Body of pancreas (tissue), 4 donors: ENCODE results near the gene LGR6.

Experiments used
- POLR2A ChIP-seq, 3 donors: fragments of 450-650 bp; IDR thresholded peaks; one replicate each; pipeline ENCODE4 v1.6.1; 2016; ENCODE audit warnings: antibody characterized with exemption in 3 of 3, mild to moderate bottlenecking in 2 of 3
- TF ChIP-seq, protein P1 (sequence below), 7 experiments: fragments of 450-650 bp in 4 of 7; fragments of 200-600 bp in 3 of 7; sonication (generic) in 3 of 7; IDR thresholded peaks; one replicate each; pipeline ENCODE4 v1.5.1; 2016 to 2019; ENCODE audit warnings: antibody characterized with exemption in 7 of 7

GRCh38 chr1:202207292-202207691 is 13.7 kb downstream of the LGR6 start:
- TF ChIP-seq, protein P1, sequence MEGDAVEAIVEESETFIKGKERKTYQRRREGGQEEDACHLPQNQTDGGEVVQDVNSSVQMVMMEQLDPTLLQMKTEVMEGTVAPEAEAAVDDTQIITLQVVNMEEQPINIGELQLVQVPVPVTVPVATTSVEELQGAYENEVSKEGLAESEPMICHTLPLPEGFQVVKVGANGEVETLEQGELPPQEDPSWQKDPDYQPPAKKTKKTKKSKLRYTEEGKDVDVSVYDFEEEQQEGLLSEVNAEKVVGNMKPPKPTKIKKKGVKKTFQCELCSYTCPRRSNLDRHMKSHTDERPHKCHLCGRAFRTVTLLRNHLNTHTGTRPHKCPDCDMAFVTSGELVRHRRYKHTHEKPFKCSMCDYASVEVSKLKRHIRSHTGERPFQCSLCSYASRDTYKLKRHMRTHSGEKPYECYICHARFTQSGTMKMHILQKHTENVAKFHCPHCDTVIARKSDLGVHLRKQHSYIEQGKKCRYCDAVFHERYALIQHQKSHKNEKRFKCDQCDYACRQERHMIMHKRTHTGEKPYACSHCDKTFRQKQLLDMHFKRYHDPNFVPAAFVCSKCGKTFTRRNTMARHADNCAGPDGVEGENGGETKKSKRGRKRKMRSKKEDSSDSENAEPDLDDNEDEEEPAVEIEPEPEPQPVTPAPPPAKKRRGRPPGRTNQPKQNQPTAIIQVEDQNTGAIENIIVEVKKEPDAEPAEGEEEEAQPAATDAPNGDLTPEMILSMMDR (IDR thresholded peaks at IDR 0.05): no peak
- no peak for TF ChIP-seq POLR2A (IDR thresholded peaks at IDR 0.05)
